WTC11 (cell line): ENCODE data around the gene TTC4. TPM values are rescaled to one million over a fixed set of nuclear protein-coding genes. Genes with fewer than 3 reads are reported as not detected.

Experiments
- ATAC-seq: fragments of 200-7000 bp; cut with Tn5 transposase; 2 replicates; pipeline ENCODE4 v1.10.0; 2021; ENCODE audit warnings: mild to moderate bottlenecking, moderate library complexity
- CTCF ChIA-PET: fragments of 300-600 bp; sonication (Branson Sonifier 250); formaldehyde crosslinking; loops from one replicate; lab custom pipeline; 2021; ENCODE audit warnings: antibody characterized with exemption; lab: Charles Lee
- POLR2A ChIA-PET: fragments of 350-600 bp; sonication (Branson Sonifier 250); formaldehyde crosslinking; loops from one replicate; lab custom pipeline; 2021; ENCODE audit warnings: antibody characterized with exemption; lab: Charles Lee
- DNase-seq: peaks from one replicate; pipeline ENCODE4 v3.0.0; 2021; ENCODE audit warnings: low spot score
- H3K27ac Mint-ChIP-seq: 2 replicates; pipeline ENCODE4 v1.8.0; 2021; ENCODE audit warnings: mixed read lengths
- H3K27me3 Mint-ChIP-seq: 2 replicates; pipeline ENCODE4 v1.8.0; 2021; ENCODE audit warnings: low read depth, mild to moderate bottlenecking, moderate library complexity, mixed read lengths
- H3K36me3 Mint-ChIP-seq: 2 replicates; pipeline ENCODE4 v1.8.0; 2021; ENCODE audit warnings: mixed read lengths
- H3K4me1 Mint-ChIP-seq: 2 replicates; pipeline ENCODE4 v1.8.0; 2022; ENCODE audit warnings: mixed read lengths
- H3K4me3 Mint-ChIP-seq: 2 replicates; pipeline ENCODE4 v1.8.0; 2021; ENCODE audit warnings: mild to moderate bottlenecking, moderate library complexity, mixed read lengths
- H3K9me3 Mint-ChIP-seq: 2 replicates; pipeline ENCODE4 v1.8.0; 2021; ENCODE audit warnings: mixed read lengths
- EMX1 ChIP-seq: fragments of 250-450 bp; sonication (Bioruptor Pico); IDR thresholded peaks from 2 replicates; pipeline ENCODE4 v1.8.0; 2021; ENCODE audit warnings: mild to moderate bottlenecking
- JAZF1 ChIP-seq: fragments of 250-450 bp; sonication (Bioruptor Pico); IDR thresholded peaks from 2 replicates; pipeline ENCODE4 v1.9.0; 2021; ENCODE audit warnings: moderate library complexity, mild to moderate bottlenecking, inconsistent platforms
- NR2C2 ChIP-seq: sonication (generic); formaldehyde crosslinking; IDR thresholded peaks from 2 replicates; pipeline ENCODE4 v1.8.0; 2022; ENCODE audit warnings: mild to moderate bottlenecking, missing genetic modification reagents
- TP53 ChIP-seq: sonication (generic); formaldehyde crosslinking; IDR thresholded peaks from 2 replicates; pipeline ENCODE4 v1.8.1; 2023; ENCODE audit warnings: mild to moderate bottlenecking, missing genetic modification reagents
- ZNF121 ChIP-seq: sonication (generic); formaldehyde crosslinking; IDR thresholded peaks from 2 replicates; pipeline ENCODE4 v1.8.0; 2023; ENCODE audit warnings: missing genetic modification reagents
- ZNF138 ChIP-seq: sonication (generic); formaldehyde crosslinking; conservative IDR thresholded peaks from 2 replicates; pipeline ENCODE4 v1.8.1; 2022; ENCODE audit warnings: mild to moderate bottlenecking, moderate library complexity, missing genetic modification reagents
- ZNF219 ChIP-seq: sonication (generic); formaldehyde crosslinking; IDR thresholded peaks from 2 replicates; pipeline ENCODE4 v1.8.0; 2023; ENCODE audit warnings: missing genetic modification reagents, mild to moderate bottlenecking, borderline replicate concordance
- ZNF232 ChIP-seq: sonication (generic); formaldehyde crosslinking; IDR thresholded peaks from 2 replicates; pipeline ENCODE4 v1.8.0; 2022; ENCODE audit warnings: mild to moderate bottlenecking, missing genetic modification reagents
- ZNF671 ChIP-seq: fragments of 250-450 bp; sonication (Bioruptor Pico); IDR thresholded peaks from 2 replicates; pipeline ENCODE4 v1.8.0; 2021; ENCODE audit warnings: mild to moderate bottlenecking
- total RNA-seq: library from RNA; stranded (reverse); gene quantifications from 3 replicates; pipeline ENCODE4 v1.2.3, GENCODE V29; 2021
- TF ChIP-seq, protein P1 (sequence below): sonication (generic); formaldehyde crosslinking; IDR thresholded peaks from 2 replicates; pipeline ENCODE4 v1.8.1; 2023; ENCODE audit warnings: mild to moderate bottlenecking, missing genetic modification reagents, borderline replicate concordance
- TF ChIP-seq, protein P2 (sequence below): sonication (generic); formaldehyde crosslinking; IDR thresholded peaks from 2 replicates; pipeline ENCODE4 v1.8.1; 2023; ENCODE audit warnings: mild to moderate bottlenecking, moderate library complexity, missing genetic modification reagents
- TF ChIP-seq, protein P3 (sequence below): fragments of 250-450 bp; sonication (Bioruptor Pico); IDR thresholded peaks from 2 replicates; pipeline ENCODE4 v1.9.0; 2021; ENCODE audit warnings: moderate library complexity, mild to moderate bottlenecking, inconsistent platforms, borderline replicate concordance
- TF ChIP-seq, protein P4 (sequence below): fragments of 250-450 bp; sonication (Bioruptor Pico); conservative IDR thresholded peaks from 2 replicates; pipeline ENCODE4 v1.9.0; 2021; ENCODE audit warnings: mild to moderate bottlenecking
- TF ChIP-seq, protein P5 (sequence below): sonication (generic); formaldehyde crosslinking; IDR thresholded peaks from 2 replicates; pipeline ENCODE4 v1.8.1; 2022; ENCODE audit warnings: low read depth, mild to moderate bottlenecking, moderate library complexity, missing genetic modification reagents, borderline replicate concordance
- TF ChIP-seq, protein P6 (sequence below): sonication (generic); formaldehyde crosslinking; IDR thresholded peaks from 2 replicates; pipeline ENCODE4 v1.8.0; 2023; ENCODE audit warnings: missing genetic modification reagents, mild to moderate bottlenecking, borderline replicate concordance
- TF ChIP-seq, protein P7 (sequence below): sonication (generic); formaldehyde crosslinking; IDR thresholded peaks from 2 replicates; pipeline ENCODE4 v1.8.1; 2022; ENCODE audit warnings: mild to moderate bottlenecking, moderate library complexity, missing genetic modification reagents

The TTC4 gene
- total RNA-seq, 1 experiment from 2014 or later = 18.8 TPM

DNA sequence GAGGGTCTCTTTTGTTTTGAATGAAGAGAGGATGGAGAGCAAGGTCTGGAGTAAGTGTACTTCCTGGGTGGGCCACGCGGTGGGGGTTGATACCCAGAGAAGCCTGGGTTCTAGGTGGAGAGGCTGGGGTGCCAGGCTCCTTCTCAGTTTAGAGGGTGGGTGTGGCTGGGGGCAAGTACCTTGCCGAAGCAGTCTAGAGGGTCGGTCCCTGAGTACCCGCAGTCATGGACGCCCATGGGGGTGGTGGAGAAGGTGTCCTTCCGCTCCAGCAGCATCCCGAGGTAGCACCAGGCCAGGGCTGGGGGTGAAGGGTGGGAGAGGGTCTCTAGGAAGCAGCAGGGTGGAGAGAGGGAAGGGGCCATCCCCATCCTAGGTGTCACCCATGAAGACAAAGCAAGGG, 71.1 kb downstream of the TTC4 start (continued):
- TF ChIP-seq, protein P1, sequence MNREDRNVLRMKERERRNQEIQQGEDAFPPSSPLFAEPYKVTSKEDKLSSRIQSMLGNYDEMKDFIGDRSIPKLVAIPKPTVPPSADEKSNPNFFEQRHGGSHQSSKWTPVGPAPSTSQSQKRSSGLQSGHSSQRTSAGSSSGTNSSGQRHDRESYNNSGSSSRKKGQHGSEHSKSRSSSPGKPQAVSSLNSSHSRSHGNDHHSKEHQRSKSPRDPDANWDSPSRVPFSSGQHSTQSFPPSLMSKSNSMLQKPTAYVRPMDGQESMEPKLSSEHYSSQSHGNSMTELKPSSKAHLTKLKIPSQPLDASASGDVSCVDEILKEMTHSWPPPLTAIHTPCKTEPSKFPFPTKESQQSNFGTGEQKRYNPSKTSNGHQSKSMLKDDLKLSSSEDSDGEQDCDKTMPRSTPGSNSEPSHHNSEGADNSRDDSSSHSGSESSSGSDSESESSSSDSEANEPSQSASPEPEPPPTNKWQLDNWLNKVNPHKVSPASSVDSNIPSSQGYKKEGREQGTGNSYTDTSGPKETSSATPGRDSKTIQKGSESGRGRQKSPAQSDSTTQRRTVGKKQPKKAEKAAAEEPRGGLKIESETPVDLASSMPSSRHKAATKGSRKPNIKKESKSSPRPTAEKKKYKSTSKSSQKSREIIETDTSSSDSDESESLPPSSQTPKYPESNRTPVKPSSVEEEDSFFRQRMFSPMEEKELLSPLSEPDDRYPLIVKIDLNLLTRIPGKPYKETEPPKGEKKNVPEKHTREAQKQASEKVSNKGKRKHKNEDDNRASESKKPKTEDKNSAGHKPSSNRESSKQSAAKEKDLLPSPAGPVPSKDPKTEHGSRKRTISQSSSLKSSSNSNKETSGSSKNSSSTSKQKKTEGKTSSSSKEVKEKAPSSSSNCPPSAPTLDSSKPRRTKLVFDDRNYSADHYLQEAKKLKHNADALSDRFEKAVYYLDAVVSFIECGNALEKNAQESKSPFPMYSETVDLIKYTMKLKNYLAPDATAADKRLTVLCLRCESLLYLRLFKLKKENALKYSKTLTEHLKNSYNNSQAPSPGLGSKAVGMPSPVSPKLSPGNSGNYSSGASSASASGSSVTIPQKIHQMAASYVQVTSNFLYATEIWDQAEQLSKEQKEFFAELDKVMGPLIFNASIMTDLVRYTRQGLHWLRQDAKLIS = no peak
- TF ChIP-seq TP53 (CRISPR knock-in tag) (no peak), ZNF219 (CRISPR knock-in tag) (no peak), EMX1 (CRISPR knock-in tag) (no peak)

DNA sequence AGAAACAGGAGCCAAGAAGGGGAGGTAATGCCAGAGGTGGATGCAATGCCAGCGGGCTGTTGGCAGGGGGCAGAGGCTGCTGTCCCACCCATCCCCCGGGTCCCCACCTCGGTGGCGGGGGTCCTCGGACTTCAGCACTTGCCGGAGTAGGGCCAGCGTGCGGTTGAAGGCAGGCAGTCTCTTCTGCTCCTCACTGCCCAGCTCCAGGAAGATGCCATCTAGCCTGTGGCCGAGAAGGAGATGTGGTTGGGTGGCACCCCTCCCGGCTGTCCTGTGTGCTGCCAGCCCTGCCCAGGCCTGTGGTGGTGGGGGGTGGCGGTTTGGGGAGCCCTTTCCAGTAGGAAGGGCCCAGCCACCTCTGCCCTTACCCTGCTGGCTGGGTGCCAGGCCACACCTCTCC, 71.9 kb downstream of the TTC4 start:
- no peak overlapping the region for H3K4me3 Mint-ChIP-seq
- ChIA-PET POLR2A (no interaction called here), CTCF (no interaction called here)
- H3K27ac Mint-ChIP-seq = no peak overlapping the region
- no peak for ATAC-seq
- no peak for DNase-seq
- no peaks in the 10 kb centered on the region for H3K36me3 Mint-ChIP-seq
- H3K9me3 Mint-ChIP-seq = peaks cover 6% of the 10 kb centered on the region; the same call in 1 of the 2 replicates
- peaks cover 18% of the 10 kb centered on the region for H3K4me1 Mint-ChIP-seq
- peaks cover 15% of the 10 kb centered on the region for H3K27me3 Mint-ChIP-seq
- TF ChIP-seq, protein P2, sequence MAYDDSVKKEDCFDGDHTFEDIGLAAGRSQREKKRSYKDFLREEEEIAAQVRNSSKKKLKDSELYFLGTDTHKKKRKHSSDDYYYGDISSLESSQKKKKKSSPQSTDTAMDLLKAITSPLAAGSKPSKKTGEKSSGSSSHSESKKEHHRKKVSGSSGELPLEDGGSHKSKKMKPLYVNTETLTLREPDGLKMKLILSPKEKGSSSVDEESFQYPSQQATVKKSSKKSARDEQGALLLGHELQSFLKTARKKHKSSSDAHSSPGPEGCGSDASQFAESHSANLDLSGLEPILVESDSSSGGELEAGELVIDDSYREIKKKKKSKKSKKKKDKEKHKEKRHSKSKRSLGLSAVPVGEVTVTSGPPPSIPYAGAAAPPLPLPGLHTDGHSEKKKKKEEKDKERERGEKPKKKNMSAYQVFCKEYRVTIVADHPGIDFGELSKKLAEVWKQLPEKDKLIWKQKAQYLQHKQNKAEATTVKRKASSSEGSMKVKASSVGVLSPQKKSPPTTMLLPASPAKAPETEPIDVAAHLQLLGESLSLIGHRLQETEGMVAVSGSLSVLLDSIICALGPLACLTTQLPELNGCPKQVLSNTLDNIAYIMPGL (CRISPR knock-in tag) = no peak
- TF ChIP-seq NR2C2 (CRISPR knock-in tag) (no peak), ZNF121 (CRISPR knock-in tag) (no peak), ZNF138 (CRISPR knock-in tag) (no peak), TP53 (CRISPR knock-in tag) (no peak), JAZF1 (CRISPR knock-in tag) (no peak), ZNF671 (CRISPR knock-in tag) (no peak), ZNF232 (CRISPR knock-in tag) (no peak)
- TF ChIP-seq, protein P3, sequence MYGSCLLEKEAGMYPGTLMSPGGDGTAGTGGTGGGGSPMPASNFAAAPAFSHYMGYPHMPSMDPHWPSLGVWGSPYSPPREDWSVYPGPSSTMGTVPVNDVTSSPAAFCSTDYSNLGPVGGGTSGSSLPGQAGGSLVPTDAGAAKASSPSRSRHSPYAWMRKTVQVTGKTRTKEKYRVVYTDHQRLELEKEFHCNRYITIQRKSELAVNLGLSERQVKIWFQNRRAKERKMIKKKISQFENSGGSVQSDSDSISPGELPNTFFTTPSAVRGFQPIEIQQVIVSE (CRISPR knock-in tag) = no peak
- TF ChIP-seq, protein P4, sequence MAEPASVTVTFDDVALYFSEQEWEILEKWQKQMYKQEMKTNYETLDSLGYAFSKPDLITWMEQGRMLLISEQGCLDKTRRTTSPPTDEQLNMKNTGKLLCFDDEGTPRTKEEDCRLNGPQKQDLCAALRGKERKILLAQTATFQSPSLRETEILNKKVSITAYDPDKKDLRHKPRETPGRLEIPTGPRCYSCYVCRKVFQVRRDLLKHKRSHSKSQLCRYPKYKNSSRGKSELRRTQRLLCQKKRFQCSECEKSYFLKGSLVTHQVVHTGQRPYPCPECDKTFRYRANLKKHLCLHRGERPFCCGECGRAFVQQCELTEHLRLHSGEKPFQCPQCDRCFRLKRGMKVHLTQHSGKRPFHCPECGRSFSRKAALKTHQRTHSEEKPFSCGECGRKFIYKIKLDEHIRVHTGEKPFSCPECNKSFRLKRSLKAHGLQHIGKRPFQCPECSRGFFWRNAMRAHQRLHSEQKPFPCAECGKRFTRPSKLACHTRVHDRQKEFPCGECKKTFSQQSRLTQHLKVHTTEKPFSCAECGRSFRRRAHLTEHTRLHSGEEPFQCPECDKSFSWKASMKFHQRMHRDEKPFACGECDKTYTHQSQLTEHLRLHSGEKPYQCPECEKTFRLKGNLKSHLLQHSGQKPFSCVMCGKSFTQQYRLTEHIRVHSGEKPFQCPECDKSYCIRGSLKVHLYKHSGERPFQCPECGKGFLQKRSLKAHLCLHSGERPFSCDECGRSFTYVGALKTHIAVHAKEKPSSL = no peak
- TF ChIP-seq, protein P5, sequence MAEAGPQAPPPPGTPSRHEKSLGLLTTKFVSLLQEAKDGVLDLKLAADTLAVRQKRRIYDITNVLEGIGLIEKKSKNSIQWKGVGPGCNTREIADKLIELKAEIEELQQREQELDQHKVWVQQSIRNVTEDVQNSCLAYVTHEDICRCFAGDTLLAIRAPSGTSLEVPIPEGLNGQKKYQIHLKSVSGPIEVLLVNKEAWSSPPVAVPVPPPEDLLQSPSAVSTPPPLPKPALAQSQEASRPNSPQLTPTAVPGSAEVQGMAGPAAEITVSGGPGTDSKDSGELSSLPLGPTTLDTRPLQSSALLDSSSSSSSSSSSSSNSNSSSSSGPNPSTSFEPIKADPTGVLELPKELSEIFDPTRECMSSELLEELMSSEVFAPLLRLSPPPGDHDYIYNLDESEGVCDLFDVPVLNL (CRISPR knock-in tag) = no peak
- TF ChIP-seq, protein P6, sequence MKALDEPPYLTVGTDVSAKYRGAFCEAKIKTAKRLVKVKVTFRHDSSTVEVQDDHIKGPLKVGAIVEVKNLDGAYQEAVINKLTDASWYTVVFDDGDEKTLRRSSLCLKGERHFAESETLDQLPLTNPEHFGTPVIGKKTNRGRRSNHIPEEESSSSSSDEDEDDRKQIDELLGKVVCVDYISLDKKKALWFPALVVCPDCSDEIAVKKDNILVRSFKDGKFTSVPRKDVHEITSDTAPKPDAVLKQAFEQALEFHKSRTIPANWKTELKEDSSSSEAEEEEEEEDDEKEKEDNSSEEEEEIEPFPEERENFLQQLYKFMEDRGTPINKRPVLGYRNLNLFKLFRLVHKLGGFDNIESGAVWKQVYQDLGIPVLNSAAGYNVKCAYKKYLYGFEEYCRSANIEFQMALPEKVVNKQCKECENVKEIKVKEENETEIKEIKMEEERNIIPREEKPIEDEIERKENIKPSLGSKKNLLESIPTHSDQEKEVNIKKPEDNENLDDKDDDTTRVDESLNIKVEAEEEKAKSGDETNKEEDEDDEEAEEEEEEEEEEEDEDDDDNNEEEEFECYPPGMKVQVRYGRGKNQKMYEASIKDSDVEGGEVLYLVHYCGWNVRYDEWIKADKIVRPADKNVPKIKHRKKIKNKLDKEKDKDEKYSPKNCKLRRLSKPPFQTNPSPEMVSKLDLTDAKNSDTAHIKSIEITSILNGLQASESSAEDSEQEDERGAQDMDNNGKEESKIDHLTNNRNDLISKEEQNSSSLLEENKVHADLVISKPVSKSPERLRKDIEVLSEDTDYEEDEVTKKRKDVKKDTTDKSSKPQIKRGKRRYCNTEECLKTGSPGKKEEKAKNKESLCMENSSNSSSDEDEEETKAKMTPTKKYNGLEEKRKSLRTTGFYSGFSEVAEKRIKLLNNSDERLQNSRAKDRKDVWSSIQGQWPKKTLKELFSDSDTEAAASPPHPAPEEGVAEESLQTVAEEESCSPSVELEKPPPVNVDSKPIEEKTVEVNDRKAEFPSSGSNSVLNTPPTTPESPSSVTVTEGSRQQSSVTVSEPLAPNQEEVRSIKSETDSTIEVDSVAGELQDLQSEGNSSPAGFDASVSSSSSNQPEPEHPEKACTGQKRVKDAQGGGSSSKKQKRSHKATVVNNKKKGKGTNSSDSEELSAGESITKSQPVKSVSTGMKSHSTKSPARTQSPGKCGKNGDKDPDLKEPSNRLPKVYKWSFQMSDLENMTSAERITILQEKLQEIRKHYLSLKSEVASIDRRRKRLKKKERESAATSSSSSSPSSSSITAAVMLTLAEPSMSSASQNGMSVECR (CRISPR knock-in tag) = no peak
- TF ChIP-seq, protein P7, sequence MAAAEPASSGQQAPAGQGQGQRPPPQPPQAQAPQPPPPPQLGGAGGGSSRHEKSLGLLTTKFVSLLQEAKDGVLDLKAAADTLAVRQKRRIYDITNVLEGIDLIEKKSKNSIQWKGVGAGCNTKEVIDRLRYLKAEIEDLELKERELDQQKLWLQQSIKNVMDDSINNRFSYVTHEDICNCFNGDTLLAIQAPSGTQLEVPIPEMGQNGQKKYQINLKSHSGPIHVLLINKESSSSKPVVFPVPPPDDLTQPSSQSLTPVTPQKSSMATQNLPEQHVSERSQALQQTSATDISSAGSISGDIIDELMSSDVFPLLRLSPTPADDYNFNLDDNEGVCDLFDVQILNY = no peak
